Neuronal stem cell (in vitro differentiated cells): ENCODE data around the gene KCNJ6.
A peak's percentile ranks its signal among the peaks of the same experiment; 100 is the strongest.

Experiments used
- DNase-seq: peaks from one replicate; pipeline ENCODE4 v3.0.0-alpha.2; 2013; ENCODE audit warnings: low spot score
- H2AFZ ChIP-seq: one replicate; pipeline ENCODE4 v1.6.1; 2013; ENCODE audit warnings: mild to moderate bottlenecking, low read length, inconsistent platforms
- H2AK5ac ChIP-seq: 2 replicates; pipeline ENCODE4 v1.6.1; 2013; ENCODE audit warnings: low read depth, mild to moderate bottlenecking, inconsistent platforms, low read length, moderate library complexity, mixed read lengths
- H2BK120ac ChIP-seq: 2 replicates; pipeline ENCODE4 v1.6.1; 2013; ENCODE audit warnings: low read depth, mild to moderate bottlenecking, inconsistent platforms, low read length, moderate library complexity, mixed read lengths
- H2BK12ac ChIP-seq: one replicate; pipeline ENCODE4 v1.6.1; 2013; ENCODE audit warnings: low read length, inconsistent platforms
- H2BK15ac ChIP-seq: 2 replicates; pipeline ENCODE4 v1.6.1; 2013; ENCODE audit warnings: mild to moderate bottlenecking, low read length, inconsistent platforms, mixed read lengths
- H2BK5ac ChIP-seq: one replicate; pipeline ENCODE4 v1.6.1; 2013; ENCODE audit warnings: inconsistent platforms, mild to moderate bottlenecking, low read length, moderate library complexity
- H3K14ac ChIP-seq: one replicate; pipeline ENCODE4 v1.6.1; 2013; ENCODE audit warnings: low read length, inconsistent platforms
- H3K18ac ChIP-seq: 2 replicates; pipeline ENCODE4 v1.6.1; 2013; ENCODE audit warnings: low read length, inconsistent platforms
- H3K23ac ChIP-seq: 2 replicates; pipeline ENCODE4 v1.6.1; 2013; ENCODE audit warnings: low read depth, mild to moderate bottlenecking, mixed read lengths, low read length, inconsistent platforms; ENCODE audit not compliant: poor library complexity
- H3K27ac ChIP-seq: replicated peaks from 3 replicates; pipeline ENCODE4 v1.5.1; 2013; ENCODE audit warnings: low read length, inconsistent platforms
- H3K27me3 ChIP-seq, 3 experiments: 2 replicates each; pipeline ENCODE4 v1.6.1; 2013; ENCODE audit warnings: low read length in 3 of 3, mild to moderate bottlenecking in 2 of 3, inconsistent platforms in 1 of 3, low read depth in 1 of 3, mixed read lengths in 1 of 3, moderate library complexity in 1 of 3; ENCODE audit not compliant: control insufficient read depth in 3 of 3, insufficient read depth in 3 of 3
- H3K36me3 ChIP-seq, 2 donors: replicated peaks in 1 of 2; 2 replicates each; pipeline ENCODE4 v1.6.1; 2013; ENCODE audit warnings: low read length in 2 of 2; ENCODE audit not compliant: control insufficient read depth in 2 of 2, insufficient read depth in 2 of 2
- H3K4ac ChIP-seq: 2 replicates; pipeline ENCODE4 v1.6.1; 2013; ENCODE audit warnings: inconsistent platforms, mild to moderate bottlenecking, low read length, moderate library complexity
- H3K4me1 ChIP-seq, 2 donors: 1 replicate in 1 of 2; 2 replicates in 1 of 2; pipeline ENCODE4 v1.6.1; 2013; ENCODE audit warnings: low read length in 2 of 2, low read depth in 1 of 2; ENCODE audit not compliant: control insufficient read depth in 2 of 2, insufficient read depth in 1 of 2
- H3K4me2 ChIP-seq: one replicate; pipeline ENCODE4 v1.6.1; 2013; ENCODE audit warnings: mild to moderate bottlenecking, low read length, inconsistent platforms; ENCODE audit not compliant: insufficient read depth, poor library complexity, severe bottlenecking
- H3K4me3 ChIP-seq, 2 donors: 2 replicates each; pipeline ENCODE4 v1.5.1; 2013; ENCODE audit warnings: low read length in 2 of 2, mild to moderate bottlenecking in 2 of 2, inconsistent platforms in 1 of 2, moderate library complexity in 1 of 2
- H3K79me1 ChIP-seq: one replicate; pipeline ENCODE4 v1.6.1; 2013; ENCODE audit warnings: low read depth, mild to moderate bottlenecking, inconsistent platforms, low read length, moderate library complexity
- H3K9ac ChIP-seq: one replicate; pipeline ENCODE4 v1.6.1; 2013; ENCODE audit warnings: mild to moderate bottlenecking, low read depth, low read length, inconsistent platforms; ENCODE audit not compliant: poor library complexity
- H3K9me3 ChIP-seq, 2 donors: replicated peaks in 1 of 2; 2 replicates each; pipeline versions ENCODE3 to v1.6.1; 2013; ENCODE audit warnings: low read length in 2 of 2, mild to moderate bottlenecking in 2 of 2, inconsistent platforms in 1 of 2, low read depth in 1 of 2, mixed read lengths in 1 of 2, moderate library complexity in 1 of 2; ENCODE audit not compliant: control insufficient read depth in 2 of 2, insufficient read depth in 1 of 2
- H4K8ac ChIP-seq: one replicate; pipeline ENCODE4 v1.6.1; 2013; ENCODE audit warnings: low read depth, mild to moderate bottlenecking, inconsistent platforms, low read length, moderate library complexity
- H4K91ac ChIP-seq: one replicate; pipeline ENCODE4 v1.6.1; 2013; ENCODE audit warnings: low read length, low read depth, mild to moderate bottlenecking, inconsistent platforms; ENCODE audit not compliant: poor library complexity
- WGBS, 2 donors: extraction: QIAGEN DNeasy Blood & Tissue Kit; methylation state at CpG; one replicate each; pipeline ENCODE4 v1.1.7; 2013; ENCODE audit warnings: missing lambda C conversion rate in 2 of 2, mixed read lengths in 1 of 2; ENCODE audit not compliant: insufficient read length in 2 of 2, insufficient replicate concordance in 1 of 2; ENCODE audit errors: extremely low coverage in 2 of 2; 5-methylcytosine and 5-hydroxymethylcytosine counted together

Gene KCNJ6

GRCh38 chr21:37874481-37874880, 41.8 kb downstream of the KCNJ6 start:
- Histone ChIP-seq H2BK120ac (no peak overlapping the region), H3K9me3 (no peaks in the 10 kb centered on the region), H3K23ac (no peak overlapping the region), H2AK5ac (no peak overlapping the region), H3K4ac (no peak overlapping the region), H3K4me2 (no peak overlapping the region), H3K4me3 (no peak overlapping the region), H3K27me3 (no peaks in the 10 kb centered on the region), H2BK5ac (no peak overlapping the region), H2BK15ac (no peak overlapping the region), H2BK12ac (no peak overlapping the region), H3K4me1 (no peaks in the 10 kb centered on the region), H3K27ac (no peak overlapping the region), H3K36me3 (no peaks in the 10 kb centered on the region), H4K8ac (no peak overlapping the region), H3K14ac (no peak overlapping the region), H3K9ac (no peak overlapping the region), H2AFZ (no peak overlapping the region), H3K18ac (peak overlapping the region; percentile 25), H4K91ac (no peak overlapping the region), H3K79me1 (no peaks in the 10 kb centered on the region)
- DNase-seq, result no peak
- WGBS, 2 donors, result no CpG with 5 or more reads among the region's 3 CpGs

- no peak overlapping the region for H2BK5ac ChIP-seq
- no peak overlapping the region for H2BK12ac ChIP-seq
- H3K27me3 ChIP-seq, result no peaks in the 10 kb centered on the region
- H4K91ac ChIP-seq, result no peak overlapping the region
- H2BK15ac ChIP-seq, result no peak overlapping the region
- no peak overlapping the region for H3K4me3 ChIP-seq
- WGBS, 2 donors, result no CpG with 5 or more reads among the region's 3 CpGs
- no peak overlapping the region for H3K18ac ChIP-seq
- no peak overlapping the region for H3K4ac ChIP-seq
- H3K9me3 ChIP-seq, result no peaks in the 10 kb centered on the region
- no peak overlapping the region for H2AK5ac ChIP-seq
- H3K4me2 ChIP-seq, result no peak overlapping the region
- no peak overlapping the region for H3K27ac ChIP-seq
- no peak overlapping the region for H4K8ac ChIP-seq
- H2BK120ac ChIP-seq, result no peak overlapping the region
- H3K4me1 ChIP-seq, result no peaks in the 10 kb centered on the region
- no peaks in the 10 kb centered on the region for H3K79me1 ChIP-seq
- no peak overlapping the region for H2AFZ ChIP-seq
- H3K23ac ChIP-seq, result no peak overlapping the region
- no peak for DNase-seq
- no peak overlapping the region for H3K9ac ChIP-seq
- no peak overlapping the region for H3K14ac ChIP-seq
- H3K36me3 ChIP-seq, result no peaks in the 10 kb centered on the region
Measured at GRCh38 chr21:37873655-37874054, 42.6 kb downstream of the KCNJ6 start.

DNA sequence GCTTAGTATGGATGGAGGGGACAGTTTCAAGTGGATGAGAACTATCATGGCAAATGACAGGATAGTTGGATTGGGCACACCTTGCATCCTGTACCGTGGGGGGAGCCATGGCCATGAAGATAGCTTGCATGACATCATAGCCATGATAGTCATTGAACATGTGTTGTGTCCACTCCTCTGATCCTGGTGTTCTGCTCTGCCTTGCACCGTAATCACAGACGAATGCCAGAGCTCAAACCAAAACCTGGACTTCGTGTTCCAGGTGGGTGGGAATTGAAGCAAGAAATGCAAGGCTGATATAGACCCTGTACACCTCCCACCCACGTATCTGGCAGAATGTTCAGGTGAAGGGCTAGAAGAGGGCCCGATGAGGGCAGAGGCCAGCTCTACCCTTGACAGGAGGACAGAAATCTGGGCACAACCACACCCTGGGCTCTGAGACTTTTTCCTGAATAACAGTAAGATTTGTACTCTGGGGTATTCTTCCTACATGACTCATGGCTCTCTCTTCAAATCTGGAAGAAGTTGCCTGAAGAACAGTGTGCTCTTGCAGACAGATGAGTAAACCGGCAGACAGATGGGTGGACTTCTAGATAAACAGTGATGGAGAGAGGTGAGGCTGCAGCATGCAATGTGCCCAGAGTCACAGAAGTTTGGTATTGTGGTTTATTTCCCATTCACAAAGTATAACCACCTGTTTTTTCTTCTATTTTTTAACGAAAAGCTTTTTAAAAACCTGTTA, 45.0 kb downstream of the KCNJ6 start:
- H3K27ac ChIP-seq, result no peak overlapping the region
- H3K4me2 ChIP-seq, result no peak overlapping the region
- WGBS, 2 donors, result no CpG with 5 or more reads among the region's 8 CpGs
- H4K91ac ChIP-seq, result no peak overlapping the region
- no peak overlapping the region for H2BK12ac ChIP-seq
- DNase-seq, result no peak
- H2AFZ ChIP-seq, result no peak overlapping the region
- no peak overlapping the region for H3K4ac ChIP-seq
- no peaks in the 10 kb centered on the region for H3K4me1 ChIP-seq
- no peak overlapping the region for H2BK15ac ChIP-seq
- H2AK5ac ChIP-seq, result no peak overlapping the region
- H3K18ac ChIP-seq, result no peak overlapping the region
- H2BK5ac ChIP-seq, result no peak overlapping the region
- H3K36me3 ChIP-seq, result no peaks in the 10 kb centered on the region
- no peak overlapping the region for H3K23ac ChIP-seq
- H3K9ac ChIP-seq, result no peak overlapping the region
- H3K79me1 ChIP-seq, result no peaks in the 10 kb centered on the region
- no peak overlapping the region for H3K14ac ChIP-seq
- H3K27me3 ChIP-seq, result no peaks in the 10 kb centered on the region
- no peak overlapping the region for H2BK120ac ChIP-seq
- no peak overlapping the region for H4K8ac ChIP-seq
- H3K4me3 ChIP-seq, result no peak overlapping the region
- H3K9me3 ChIP-seq, result no peaks in the 10 kb centered on the region

- Histone ChIP-seq H3K18ac (no peak overlapping the region), H3K9me3 (no peaks in the 10 kb centered on the region), H3K14ac (no peak overlapping the region), H2AFZ (no peak overlapping the region), H3K36me3 (no peaks in the 10 kb centered on the region), H3K4me1 (no peaks in the 10 kb centered on the region), H3K79me1 (no peaks in the 10 kb centered on the region), H4K91ac (no peak overlapping the region), H3K4ac (no peak overlapping the region), H2BK5ac (no peak overlapping the region), H3K27me3 (no peaks in the 10 kb centered on the region), H3K27ac (no peak overlapping the region), H3K4me2 (no peak overlapping the region), H2BK15ac (no peak overlapping the region), H3K9ac (no peak overlapping the region), H4K8ac (no peak overlapping the region), H2BK12ac (no peak overlapping the region), H3K4me3 (no peak overlapping the region), H2AK5ac (no peak overlapping the region), H3K23ac (no peak overlapping the region), H2BK120ac (no peak overlapping the region)
- DNase-seq, result no peak
- WGBS, 2 donors, result no CpG with 5 or more reads among the region's 2 CpGs
Measured at GRCh38 chr21:37870221-37870620, 46.0 kb downstream of the KCNJ6 start.
